H9 (cell line): ENCODE results near the gene DNAH8. TPM values are rescaled to one million over a fixed set of nuclear protein-coding genes. Genes with fewer than 3 reads are reported as not detected.

Source experiments
- DNase-seq: peaks from one replicate; pipeline ENCODE4 v3.0.0-alpha.2; 2017
- H2AFZ ChIP-seq: one replicate; pipeline ENCODE4 v1.6.1; 2013; ENCODE audit warnings: mild to moderate bottlenecking, low read length, control low read depth, moderate library complexity
- H2AK5ac ChIP-seq: 2 replicates; pipeline ENCODE4 v1.6.1; 2013; ENCODE audit warnings: low read length, control low read depth, mixed read lengths; ENCODE audit not compliant: insufficient read length
- H2BK120ac ChIP-seq: one replicate; pipeline ENCODE4 v1.6.1; 2013; ENCODE audit warnings: low read depth, mild to moderate bottlenecking, low read length, control low read depth, inconsistent platforms; ENCODE audit not compliant: poor library complexity, severe bottlenecking
- H2BK12ac ChIP-seq: 2 replicates; pipeline ENCODE4 v1.6.1; 2013; ENCODE audit warnings: low read length, control low read depth, mixed read lengths, low read depth; ENCODE audit not compliant: insufficient read length
- H2BK15ac ChIP-seq: 2 replicates; pipeline ENCODE4 v1.6.1; 2013; ENCODE audit warnings: low read depth, low read length, control low read depth
- H2BK20ac ChIP-seq: one replicate; pipeline ENCODE4 v1.6.1; 2013; ENCODE audit warnings: low read depth, mild to moderate bottlenecking, low read length, control low read depth, inconsistent platforms; ENCODE audit not compliant: poor library complexity, severe bottlenecking
- H2BK5ac ChIP-seq: 2 replicates; pipeline ENCODE4 v1.6.1; 2013; ENCODE audit warnings: low read length, control low read depth, mixed read lengths; ENCODE audit not compliant: insufficient read length
- H3K14ac ChIP-seq: 2 replicates; pipeline ENCODE4 v1.6.1; 2013; ENCODE audit warnings: low read length, control low read depth; ENCODE audit not compliant: insufficient read depth
- H3K18ac ChIP-seq: 2 replicates; pipeline ENCODE4 v1.6.1; 2013; ENCODE audit warnings: low read depth, mild to moderate bottlenecking, mixed read lengths, low read length, control low read depth; ENCODE audit not compliant: insufficient read length
- H3K23ac ChIP-seq: 2 replicates; pipeline ENCODE4 v1.6.1; 2013; ENCODE audit warnings: low read length, control low read depth, mixed read lengths, low read depth; ENCODE audit not compliant: insufficient read length
- H3K23me2 ChIP-seq: 2 replicates; pipeline ENCODE4 v1.6.1; 2013; ENCODE audit warnings: low read depth, mild to moderate bottlenecking, mixed read lengths, low read length, control low read depth; ENCODE audit not compliant: insufficient read length, poor library complexity, severe bottlenecking
- H3K27ac ChIP-seq: 2 replicates; pipeline ENCODE4 v1.5.1; 2013; ENCODE audit warnings: low read length, control low read depth, mixed read lengths, low read depth; ENCODE audit not compliant: insufficient read length
- H3K27me3 ChIP-seq: 2 replicates; pipeline ENCODE4 v1.6.1; 2013; ENCODE audit warnings: low read length, control low read depth, inconsistent platforms; ENCODE audit not compliant: insufficient read depth
- H3K4ac ChIP-seq: 2 replicates; pipeline ENCODE4 v1.6.1; 2013; ENCODE audit warnings: low read depth, mild to moderate bottlenecking, control low read depth, inconsistent platforms, low read length, moderate library complexity
- H3K4me1 ChIP-seq: 2 replicates; pipeline ENCODE4 v1.6.1; 2013; ENCODE audit warnings: low read length, control low read depth, inconsistent platforms; ENCODE audit not compliant: insufficient read depth
- H3K4me2 ChIP-seq: 2 replicates; pipeline ENCODE4 v1.6.1; 2013; ENCODE audit warnings: low read length, control low read depth, mixed read lengths; ENCODE audit not compliant: insufficient read length, insufficient read depth
- H3K56ac ChIP-seq: 2 replicates; pipeline ENCODE4 v1.6.1; 2013; ENCODE audit warnings: low read depth, mild to moderate bottlenecking, mixed read lengths, low read length, control low read depth; ENCODE audit not compliant: insufficient read length
- H3K79me1 ChIP-seq: 2 replicates; pipeline ENCODE4 v1.6.1; 2013; ENCODE audit warnings: low read depth, mild to moderate bottlenecking, moderate library complexity, low read length, control low read depth, inconsistent platforms; ENCODE audit not compliant: insufficient read depth, poor library complexity, severe bottlenecking
- H3K79me2 ChIP-seq: 2 replicates; pipeline ENCODE4 v1.6.1; 2013; ENCODE audit warnings: low read length, control low read depth, inconsistent platforms; ENCODE audit not compliant: insufficient read depth
- H3K9ac ChIP-seq: 2 replicates; pipeline ENCODE4 v1.6.1; 2013; ENCODE audit warnings: low read length, control low read depth, mixed read lengths; ENCODE audit not compliant: insufficient read length; ENCODE audit errors: extremely low read depth
- H3K9me3 ChIP-seq: one replicate; pipeline ENCODE4 v1.6.1; 2013; ENCODE audit warnings: low read depth, low read length, inconsistent platforms; ENCODE audit not compliant: control insufficient read depth
- H3T11ph ChIP-seq: one replicate; pipeline ENCODE4 v1.6.1; 2013; ENCODE audit warnings: mild to moderate bottlenecking, low read length, control low read depth, inconsistent platforms
- H4K20me1 ChIP-seq: one replicate; pipeline ENCODE4 v1.6.1; 2013; ENCODE audit not compliant: control insufficient read depth, insufficient read length, insufficient read depth
- H4K5ac ChIP-seq: 2 replicates; pipeline ENCODE4 v1.6.1; 2013; ENCODE audit warnings: low read depth, mild to moderate bottlenecking, mixed read lengths, low read length, control low read depth; ENCODE audit not compliant: insufficient read length
- H4K8ac ChIP-seq: replicated peaks from 2 replicates; pipeline ENCODE4 v1.6.1; 2013; ENCODE audit warnings: low read length, control low read depth, mixed read lengths, low read depth; ENCODE audit not compliant: insufficient read length
- H4K91ac ChIP-seq: 2 replicates; pipeline ENCODE4 v1.6.1; 2013; ENCODE audit warnings: low read depth, mild to moderate bottlenecking, moderate library complexity, mixed read lengths, low read length, control low read depth; ENCODE audit not compliant: insufficient read length
- H3K27ac Mint-ChIP-seq, 3 experiments: 2 replicates in 2 of 3; 3 replicates in 1 of 3; pipeline ENCODE4 v1.8.0; 2020 to 2021; ENCODE audit warnings: mixed read lengths in 3 of 3, mild to moderate bottlenecking in 1 of 3, moderate library complexity in 1 of 3
- H3K27me3 Mint-ChIP-seq: 2 replicates; pipeline ENCODE4 v1.8.0; 2021; ENCODE audit warnings: low read depth, mild to moderate bottlenecking, moderate library complexity, mixed read lengths
- H3K36me3 Mint-ChIP-seq, 3 experiments: 2 replicates in 2 of 3; 3 replicates in 1 of 3; pipeline ENCODE4 v1.8.0; 2020 to 2021; ENCODE audit warnings: low read depth in 3 of 3, mixed read lengths in 3 of 3; ENCODE audit not compliant: insufficient read depth in 1 of 3
- H3K4me1 Mint-ChIP-seq, 2 experiments: 2 replicates each; pipeline ENCODE4 v1.8.0; 2020; ENCODE audit warnings: mixed read lengths in 2 of 2
- H3K4me3 Mint-ChIP-seq, 2 experiments: 2 replicates in 1 of 2; 3 replicates in 1 of 2; pipeline ENCODE4 v1.8.0; 2020 to 2021; ENCODE audit warnings: mild to moderate bottlenecking in 2 of 2, mixed read lengths in 2 of 2, moderate library complexity in 1 of 2
- H3K9me3 Mint-ChIP-seq, 2 experiments: 2 replicates in 1 of 2; 3 replicates in 1 of 2; pipeline ENCODE4 v1.8.0; 2020; ENCODE audit warnings: mild to moderate bottlenecking in 2 of 2, mixed read lengths in 2 of 2, moderate library complexity in 1 of 2
- WGBS: extraction: QIAGEN DNeasy Blood & Tissue Kit; methylation state at CpG from one replicate; pipeline ENCODE4 v1.1.7; 2013; ENCODE audit warnings: missing lambda C conversion rate, low lambda C conversion rate, mixed read lengths; ENCODE audit not compliant: insufficient read length; ENCODE audit errors: extremely low coverage; 5-methylcytosine and 5-hydroxymethylcytosine counted together
- total RNA-seq: library from RNA; stranded (reverse); gene quantifications from 2 replicates; pipeline ENCODE4 v1.2.1, GENCODE V29; 2021
- TF ChIP-seq, protein P1 (sequence below): fragments of 200-600 bp; sonication (generic); conservative IDR thresholded peaks from 3 replicates; pipeline ENCODE4 v1.8.0; 2021; ENCODE audit warnings: antibody characterized with exemption, mild to moderate bottlenecking

Gene DNAH8
- total RNA-seq, 1 experiment from 2014 or later: not detected

DNA sequence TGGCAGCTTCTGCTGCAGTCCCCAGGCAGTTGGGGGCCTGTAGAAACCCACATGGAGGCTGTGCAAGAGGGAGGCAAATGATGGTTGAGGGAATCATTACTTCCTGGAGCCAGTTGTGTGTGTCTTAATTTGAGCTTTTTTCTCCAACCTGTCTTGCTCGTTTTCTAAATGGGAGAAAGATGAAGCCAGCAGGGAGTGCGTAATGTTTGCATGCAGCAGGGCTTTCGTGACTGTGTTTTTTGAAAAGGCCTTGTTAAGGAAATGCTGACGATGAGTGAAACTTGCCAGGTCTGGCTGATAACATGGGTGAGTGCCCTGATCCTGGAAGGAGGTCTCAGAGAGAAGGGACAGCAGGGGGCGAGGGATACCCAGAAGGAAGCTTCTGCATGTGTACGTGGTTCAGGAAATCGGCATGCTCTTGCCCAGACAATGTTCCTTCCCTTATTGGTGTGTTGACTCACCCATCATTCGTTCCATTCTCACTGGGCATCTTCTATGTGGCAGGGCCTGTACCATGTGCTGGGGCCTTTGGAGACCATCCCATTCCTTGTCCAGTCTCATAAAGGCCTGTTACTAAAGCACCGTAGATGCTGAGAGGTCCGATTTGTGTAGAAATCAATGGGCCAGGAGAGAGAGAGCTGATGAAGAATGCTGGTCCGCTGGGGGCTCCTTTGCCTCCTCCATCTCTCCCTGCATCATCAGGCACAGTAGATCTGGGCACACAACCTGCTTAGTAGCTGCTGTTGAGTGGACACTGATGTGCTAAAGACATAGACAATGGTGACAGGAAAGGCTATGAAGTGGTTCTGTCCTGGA, 360.9 kb downstream of the DNAH8 start:
- TF ChIP-seq, protein P1, sequence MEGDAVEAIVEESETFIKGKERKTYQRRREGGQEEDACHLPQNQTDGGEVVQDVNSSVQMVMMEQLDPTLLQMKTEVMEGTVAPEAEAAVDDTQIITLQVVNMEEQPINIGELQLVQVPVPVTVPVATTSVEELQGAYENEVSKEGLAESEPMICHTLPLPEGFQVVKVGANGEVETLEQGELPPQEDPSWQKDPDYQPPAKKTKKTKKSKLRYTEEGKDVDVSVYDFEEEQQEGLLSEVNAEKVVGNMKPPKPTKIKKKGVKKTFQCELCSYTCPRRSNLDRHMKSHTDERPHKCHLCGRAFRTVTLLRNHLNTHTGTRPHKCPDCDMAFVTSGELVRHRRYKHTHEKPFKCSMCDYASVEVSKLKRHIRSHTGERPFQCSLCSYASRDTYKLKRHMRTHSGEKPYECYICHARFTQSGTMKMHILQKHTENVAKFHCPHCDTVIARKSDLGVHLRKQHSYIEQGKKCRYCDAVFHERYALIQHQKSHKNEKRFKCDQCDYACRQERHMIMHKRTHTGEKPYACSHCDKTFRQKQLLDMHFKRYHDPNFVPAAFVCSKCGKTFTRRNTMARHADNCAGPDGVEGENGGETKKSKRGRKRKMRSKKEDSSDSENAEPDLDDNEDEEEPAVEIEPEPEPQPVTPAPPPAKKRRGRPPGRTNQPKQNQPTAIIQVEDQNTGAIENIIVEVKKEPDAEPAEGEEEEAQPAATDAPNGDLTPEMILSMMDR: no peak
- H3K4me1 Mint-ChIP-seq: peaks cover 13 to 18% of the 10 kb centered on the region in 2 experiments
- WGBS: no CpG with 5 or more reads among the region's 11 CpGs
- Histone ChIP-seq H2BK12ac (no peak overlapping the region), H2BK5ac (no peak overlapping the region), H3K56ac (no peak overlapping the region), H2BK120ac (no peak overlapping the region), H4K8ac (no peak overlapping the region), H3K9me3 (no peaks in the 10 kb centered on the region), H3T11ph (no peak overlapping the region), H3K27ac (no peak overlapping the region), H3K4me2 (no peak overlapping the region), H3K27me3 (no peaks in the 10 kb centered on the region), H4K5ac (no peak overlapping the region), H2BK20ac (no peak overlapping the region), H3K23ac (no peak overlapping the region), H3K4ac (no peak overlapping the region), H2BK15ac (no peak overlapping the region), H4K20me1 (no peaks in the 10 kb centered on the region), H3K18ac (no peak overlapping the region), H2AFZ (no peak overlapping the region), H3K79me1 (no peaks in the 10 kb centered on the region), H2AK5ac (no peak overlapping the region), H3K9ac (no peak overlapping the region), H4K91ac (no peak overlapping the region), H3K79me2 (no peaks in the 10 kb centered on the region), H3K23me2 (no peaks in the 10 kb centered on the region), H3K14ac (no peak overlapping the region), H3K4me1 (peaks cover 2% of the 10 kb centered on the region; the same call in 1 of the 2 replicates)
- no peaks in the 10 kb centered on the region for H3K36me3 Mint-ChIP-seq
- peak; percentile 13 for DNase-seq
- no peak overlapping the region for H3K27ac Mint-ChIP-seq
- no peak overlapping the region; a peak in 1 of 5 replicates for H3K4me3 Mint-ChIP-seq
- peaks cover 17% of the 10 kb centered on the region for H3K27me3 Mint-ChIP-seq
- H3K9me3 Mint-ChIP-seq: no peaks in the 10 kb centered on the region
